IMR-90 (cell line): ENCODE results near the gene ZAP70. TPM values are rescaled to one million over a fixed set of nuclear protein-coding genes. Genes with fewer than 3 reads are reported as not detected.

Source experiments
- ATAC-seq: fragments of 200-7000 bp; cut with Tn5 transposase; 2 replicates; pipeline ENCODE4 v1.9.1; 2020; ENCODE audit warnings: low read depth, mild to moderate bottlenecking, moderate library complexity
- BruUV-seq: library from RNA; stranded (reverse); fragments of 400-500 nt; replicated peaks from 2 replicates; lab custom pipeline; 2021; lab: Mats Ljungman, UMichigan
- CTCF ChIA-PET: fragments of 300-600 bp; formaldehyde crosslinking; extraction: SDS; loops from one replicate; lab custom pipeline; 2021; ENCODE audit warnings: antibody characterized with exemption; lab: Yijun Ruan, JAX
- POLR2A ChIA-PET: fragments of 300-600 bp; sonication (Branson Sonifier 250); formaldehyde crosslinking; loops from one replicate; lab custom pipeline; 2022; ENCODE audit warnings: antibody characterized with exemption; ENCODE audit not compliant: unreplicated experiment; lab: Charles Lee
- DNase-seq: peaks from one replicate; pipeline ENCODE4 v3.0.0; 2013
- H2AFZ ChIP-seq: replicated peaks from 2 replicates; pipeline ENCODE3; 2013; ENCODE audit warnings: low read length, mild to moderate bottlenecking; ENCODE audit not compliant: poor library complexity
- H2AK5ac ChIP-seq: 2 replicates; pipeline ENCODE4 v1.6.1; 2013; ENCODE audit warnings: low read depth, low read length, inconsistent platforms
- H2AK9ac ChIP-seq: replicated peaks from 2 replicates; pipeline ENCODE3; 2013; ENCODE audit warnings: mild to moderate bottlenecking, low read depth, low read length, moderate library complexity; ENCODE audit not compliant: poor library complexity
- H2BK120ac ChIP-seq: 2 replicates; pipeline ENCODE4 v1.6.1; 2013; ENCODE audit warnings: low read depth, low read length, inconsistent platforms
- H2BK15ac ChIP-seq: 3 replicates; pipeline ENCODE4 v1.6.1; 2013; ENCODE audit warnings: low read depth, low read length, inconsistent platforms
- H2BK20ac ChIP-seq: 2 replicates; pipeline ENCODE4 v1.6.1; 2013; ENCODE audit warnings: low read depth, mild to moderate bottlenecking, inconsistent platforms, low read length, moderate library complexity
- H2BK5ac ChIP-seq: 2 replicates; pipeline ENCODE4 v1.6.1; 2013; ENCODE audit warnings: mild to moderate bottlenecking, low read depth, low read length, inconsistent platforms; ENCODE audit not compliant: poor library complexity, severe bottlenecking
- H3K14ac ChIP-seq: replicated peaks from 2 replicates; pipeline ENCODE4 v1.6.1; 2013; ENCODE audit warnings: low read depth, low read length, inconsistent platforms
- H3K18ac ChIP-seq: 2 replicates; pipeline ENCODE4 v1.6.1; 2013; ENCODE audit warnings: low read depth, low read length, control low read depth
- H3K23ac ChIP-seq: 2 replicates; pipeline ENCODE4 v1.6.1; 2013; ENCODE audit warnings: low read depth, low read length, inconsistent platforms
- H3K27ac ChIP-seq: 2 replicates; pipeline ENCODE4 v1.5.1; 2013; ENCODE audit warnings: mild to moderate bottlenecking, control low read depth, low read length; ENCODE audit not compliant: insufficient read depth
- H3K27me3 ChIP-seq: 2 replicates; pipeline ENCODE4 v1.6.1; 2013; ENCODE audit warnings: low read length; ENCODE audit not compliant: control insufficient read depth, insufficient read depth
- H3K36me3 ChIP-seq: 2 replicates; pipeline ENCODE4 v1.6.1; 2013; ENCODE audit warnings: low read length, mixed read lengths; ENCODE audit not compliant: control insufficient read depth, insufficient read depth
- H3K4ac ChIP-seq: 2 replicates; pipeline ENCODE4 v1.6.1; 2013; ENCODE audit warnings: low read depth, low read length, inconsistent platforms
- H3K4me1 ChIP-seq: 2 replicates; pipeline ENCODE4 v1.6.1; 2013; ENCODE audit warnings: low read length, mixed read lengths; ENCODE audit not compliant: control insufficient read depth, insufficient read depth
- H3K4me2 ChIP-seq: 2 replicates; pipeline ENCODE4 v1.6.1; 2013; ENCODE audit warnings: low read depth, mild to moderate bottlenecking, control low read depth, low read length, moderate library complexity
- H3K4me3 ChIP-seq: 2 replicates; pipeline ENCODE4 v1.5.1; 2013; ENCODE audit warnings: low read depth, mild to moderate bottlenecking, control low read depth, low read length, moderate library complexity; ENCODE audit not compliant: insufficient read depth
- H3K56ac ChIP-seq: 2 replicates; pipeline ENCODE4 v1.6.1; 2013; ENCODE audit warnings: low read length, inconsistent platforms; ENCODE audit not compliant: insufficient read depth; ENCODE audit errors: extremely low read depth
- H3K79me1 ChIP-seq, 2 experiments: 2 replicates each; pipeline ENCODE4 v1.6.1; 2013; ENCODE audit warnings: low read length in 2 of 2, inconsistent platforms in 1 of 2, low read depth in 1 of 2
- H3K9ac ChIP-seq: 2 replicates; pipeline ENCODE4 v1.6.1; 2013; ENCODE audit warnings: low read depth, low read length, control low read depth
- H3K9me1 ChIP-seq: 2 replicates; pipeline ENCODE4 v1.6.1; 2013; ENCODE audit warnings: low read length, inconsistent platforms; ENCODE audit not compliant: insufficient read depth
- H3K9me3 ChIP-seq: 2 replicates; pipeline ENCODE4 v1.6.1; 2013; ENCODE audit warnings: low read length; ENCODE audit not compliant: control insufficient read depth, insufficient read depth
- H4K20me1 ChIP-seq: 2 replicates; pipeline ENCODE4 v1.6.1; 2013; ENCODE audit warnings: low read length, inconsistent platforms; ENCODE audit not compliant: insufficient read depth
- H4K5ac ChIP-seq: 2 replicates; pipeline ENCODE4 v1.6.1; 2013; ENCODE audit warnings: mild to moderate bottlenecking, low read depth, low read length, control low read depth
- H4K8ac ChIP-seq, 2 experiments: 2 replicates each; pipeline ENCODE4 v1.6.1; 2013; ENCODE audit warnings: low read depth in 2 of 2, low read length in 2 of 2, control low read depth in 1 of 2, inconsistent platforms in 1 of 2
- H4K91ac ChIP-seq: 2 replicates; pipeline ENCODE4 v1.6.1; 2013; ENCODE audit warnings: low read depth, low read length, inconsistent platforms; ENCODE audit not compliant: insufficient read depth
- BHLHE40 ChIP-seq: fragments of 150-350 bp; IDR thresholded peaks from 2 replicates; pipeline ENCODE4 v1.6.1; 2016; ENCODE audit warnings: mild to moderate bottlenecking, low read depth, low read length
- CEBPB ChIP-seq: IDR thresholded peaks from 2 replicates; pipeline ENCODE4 v1.6.1; 2012; ENCODE audit warnings: low read depth, low read length, improper control_type of control experiment
- CHD1 ChIP-seq: IDR thresholded peaks from 2 replicates; pipeline ENCODE4 v1.6.1; 2012; ENCODE audit warnings: low read depth, low read length, improper control_type of control experiment
- CTCF ChIP-seq: conservative IDR thresholded peaks from 2 replicates; pipeline ENCODE4 v1.5.1; 2012; ENCODE audit warnings: mild to moderate bottlenecking, low read depth, low read length, improper control_type of control experiment
- FOS ChIP-seq: fragments of 150-350 bp; IDR thresholded peaks from 2 replicates; pipeline ENCODE4 v1.6.1; 2016; ENCODE audit warnings: low read depth, low read length
- MAFK ChIP-seq: IDR thresholded peaks from 2 replicates; pipeline ENCODE4 v1.6.1; 2012; ENCODE audit warnings: low read depth, low read length, improper control_type of control experiment
- MAZ ChIP-seq: IDR thresholded peaks from 2 replicates; pipeline ENCODE4 v1.6.1; 2012; ENCODE audit warnings: low read depth, mild to moderate bottlenecking, low read length, improper control_type of control experiment, moderate library complexity, borderline replicate concordance
- NFE2L2 ChIP-seq: fragments of 150-350 bp; IDR thresholded peaks from 2 replicates; pipeline ENCODE4 v1.6.1; 2016; ENCODE audit warnings: low read depth, mild to moderate bottlenecking, low read length
- RAD21 ChIP-seq: IDR thresholded peaks from 2 replicates; pipeline ENCODE4 v1.6.1; 2012; ENCODE audit warnings: low read length, improper control_type of control experiment
- RCOR1 ChIP-seq: IDR thresholded peaks from 2 replicates; pipeline ENCODE4 v1.6.1; 2012; ENCODE audit warnings: mild to moderate bottlenecking, low read length, improper control_type of control experiment; ENCODE audit not compliant: insufficient replicate concordance
- RFX5 ChIP-seq: IDR thresholded peaks from 2 replicates; pipeline ENCODE4 v1.8.0; 2012; ENCODE audit warnings: low read depth, mild to moderate bottlenecking, low read length, moderate library complexity
- SMC3 ChIP-seq: fragments of 150-350 bp; IDR thresholded peaks from 2 replicates; pipeline ENCODE4 v1.6.1; 2016; ENCODE audit warnings: low read depth, mild to moderate bottlenecking, antibody characterized with exemption, low read length, moderate library complexity
- USF2 ChIP-seq: fragments of 150-350 bp; IDR thresholded peaks from 2 replicates; pipeline ENCODE4 v1.6.1; 2017; ENCODE audit warnings: mild to moderate bottlenecking, antibody characterized with exemption, low read length, low read depth
- WGBS, 2 experiments: methylation state at CpG; one replicate each; pipeline versions ENCODE4 v1.1.5 to v1.1.7; 2013; ENCODE audit warnings: missing lambda C conversion rate in 2 of 2; ENCODE audit not compliant: insufficient read length in 1 of 2; ENCODE audit errors: extremely low coverage in 2 of 2; 5-methylcytosine and 5-hydroxymethylcytosine counted together
- dilution Hi-C: fragments of 300-500 bp; cut with HindIII; formaldehyde crosslinking; loops from one replicate; pipeline ENCODE4 v1.14.3; 2018; ENCODE audit warnings: low sequenced_read_pairs; ENCODE audit not compliant: unreplicated experiment
- in situ Hi-C: fragments of 300-500 bp; cut with MboI; formaldehyde crosslinking; loops from 3 replicates; pipeline ENCODE4 v1.14.3; 2019; ENCODE audit warnings: low sequenced_read_pairs, inconsistent platforms, mixed read lengths
- intact Hi-C: fragments of 100-400 bp; cut with micrococcal nuclease; formaldehyde crosslinking; loops from 2 replicates; pipeline ENCODE4 v1.10.0; 2022
- polyA plus RNA-seq, 3 experiments: library from polyadenylated mRNA; depleted of rRNA; stranded (reverse); fragments of >200 nt; gene quantifications; 2 replicates each; pipeline ENCODE4 v1.2.3, GENCODE V29; 2012; ENCODE audit warnings: low replicate concordance in 1 of 3
- total RNA-seq: library from RNA; depleted of rRNA; stranded (reverse); fragments of >200 nt; gene quantifications from 2 replicates; pipeline ENCODE4 v1.2.3, GENCODE V29; 2012
- TF ChIP-seq, protein P1 (sequence below): fragments of 150-350 bp; IDR thresholded peaks from 2 replicates; pipeline ENCODE4 v1.6.1; 2016; ENCODE audit warnings: low read depth, mild to moderate bottlenecking, low read length, moderate library complexity, borderline replicate concordance

The ZAP70 gene
- total and polyA plus RNA-seq, 2 of the 4 experiments (the other 2 are of a cell fraction): under 0.01 to 0.09 TPM

- Histone ChIP-seq H3K56ac (no peak overlapping the region), H2AK9ac (no peak overlapping the region), H2AK5ac (no peak overlapping the region), H3K23ac (no peak overlapping the region), H2AFZ (no peak overlapping the region), H3K79me1 (no peaks in the 10 kb centered on the region; a peak in 1 of 4 replicates), H4K91ac (no peak overlapping the region), H3K4me3 (no peak overlapping the region), H2BK20ac (no peak overlapping the region), H3K9me1 (peaks cover 6% of the 10 kb centered on the region; the same call in 1 of the 2 replicates), H2BK120ac (no peak overlapping the region), H2BK5ac (no peak overlapping the region), H3K27ac (no peak overlapping the region), H3K4me1 (no peaks in the 10 kb centered on the region), H3K18ac (no peak overlapping the region), H3K14ac (no peak overlapping the region), H3K9me3 (no peaks in the 10 kb centered on the region), H3K36me3 (peaks cover 30% of the 10 kb centered on the region), H2BK15ac (no peak overlapping the region), H3K27me3 (no peaks in the 10 kb centered on the region), H4K5ac (no peak overlapping the region), H4K8ac (no peak overlapping the region), H3K4me2 (no peak overlapping the region), H3K4ac (no peak overlapping the region), H3K9ac (no peak overlapping the region), H4K20me1 (no peaks in the 10 kb centered on the region)
- dilution Hi-C loops: no loop called here
- WGBS, 2 experiments: no CpG with 5 or more reads among the region's 3 CpGs
- CTCF ChIA-PET: interaction anchor here (0.6 kb wide), 1 partner anchor 500 kb away, joined by 3 read pairs; no protein-coding TSS in a partner anchor
- in situ Hi-C loops: no loop called here
- no peak for ATAC-seq
- intact Hi-C loops: loop anchor here (10.0 kb wide), 1 partner anchor 65 kb away; no protein-coding TSS in a partner anchor
- no TSS peak for BruUV-seq
- DNase-seq: no peak
- POLR2A ChIA-PET: no interaction called here
- TF ChIP-seq, protein P1, sequence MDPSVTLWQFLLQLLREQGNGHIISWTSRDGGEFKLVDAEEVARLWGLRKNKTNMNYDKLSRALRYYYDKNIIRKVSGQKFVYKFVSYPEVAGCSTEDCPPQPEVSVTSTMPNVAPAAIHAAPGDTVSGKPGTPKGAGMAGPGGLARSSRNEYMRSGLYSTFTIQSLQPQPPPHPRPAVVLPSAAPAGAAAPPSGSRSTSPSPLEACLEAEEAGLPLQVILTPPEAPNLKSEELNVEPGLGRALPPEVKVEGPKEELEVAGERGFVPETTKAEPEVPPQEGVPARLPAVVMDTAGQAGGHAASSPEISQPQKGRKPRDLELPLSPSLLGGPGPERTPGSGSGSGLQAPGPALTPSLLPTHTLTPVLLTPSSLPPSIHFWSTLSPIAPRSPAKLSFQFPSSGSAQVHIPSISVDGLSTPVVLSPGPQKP: no peak
- TF ChIP-seq NFE2L2 (no peak), MAZ (no peak), CEBPB (no peak), BHLHE40 (no peak), MAFK (no peak), CHD1 (no peak), RAD21 (no peak), CTCF (no peak), RFX5 (no peak), SMC3 (no peak), FOS (no peak), RCOR1 (no peak), USF2 (no peak)
These were observed 55.9 kb downstream of the ZAP70 start for GRCh38 chr2:97769308-97769707.
